Measurements from ENCODE around the gene FBXL15.
A peak's percentile ranks its signal among the peaks of the same experiment; 100 is the strongest.

Gene FBXL15

DNA sequence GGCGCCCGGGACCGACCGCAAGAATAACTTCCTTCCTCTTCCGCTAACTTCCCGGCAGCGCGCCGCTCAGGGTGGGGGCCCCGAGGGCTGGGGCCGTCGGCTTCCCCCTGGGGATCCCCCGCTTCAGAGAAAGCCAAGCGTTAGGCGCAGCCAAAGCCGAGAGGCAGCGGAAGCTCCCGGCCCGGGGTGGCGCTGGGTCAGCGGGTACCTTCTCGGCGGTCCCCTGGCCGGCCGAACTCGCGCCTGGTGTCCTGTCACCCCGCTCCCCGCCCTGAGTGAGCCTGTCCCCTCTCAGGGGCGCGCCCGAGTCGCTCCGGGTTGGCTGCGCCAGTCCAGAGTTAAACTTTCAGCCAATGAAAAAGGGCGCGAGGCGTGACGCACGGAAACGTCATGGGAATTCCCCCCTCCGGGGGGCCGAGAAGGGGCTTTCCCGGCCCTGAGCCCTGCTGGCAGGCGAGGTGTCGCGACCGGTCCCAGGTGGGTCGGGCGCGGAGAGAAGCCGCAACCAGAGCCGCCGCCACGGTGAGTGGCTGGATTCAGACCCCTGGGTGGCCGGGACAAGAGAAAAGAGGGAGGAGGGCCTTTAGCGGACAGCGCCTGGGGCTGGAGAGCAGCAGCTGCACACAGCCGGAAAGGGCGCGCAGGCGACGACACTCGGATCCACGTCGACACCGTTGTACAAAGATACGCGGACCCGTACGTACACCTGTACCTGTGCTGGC, 26.4 kb upstream of the FBXL15 start:
- H3K27ac Mint-ChIP-seq: peak overlapping the region; percentile 100
- H3K4me1 Mint-ChIP-seq (ENCODE audit: low read depth): peaks cover 50% of the 10 kb centered on the region
- H3K36me3 Mint-ChIP-seq (ENCODE audit: low read depth): peaks cover 50% of the 10 kb centered on the region
- intact Hi-C loops (cut with micrococcal nuclease): loop anchor here (5.0 kb wide), 1 partner anchor 188 kb away; no protein-coding TSS in a partner anchor
- peak overlapping the region; percentile 100 for H3K4me3 Mint-ChIP-seq
- no peaks in the 10 kb centered on the region for H3K9me3 Mint-ChIP-seq
- peaks cover 20% of the 10 kb centered on the region for H3K27me3 Mint-ChIP-seq

DNA sequence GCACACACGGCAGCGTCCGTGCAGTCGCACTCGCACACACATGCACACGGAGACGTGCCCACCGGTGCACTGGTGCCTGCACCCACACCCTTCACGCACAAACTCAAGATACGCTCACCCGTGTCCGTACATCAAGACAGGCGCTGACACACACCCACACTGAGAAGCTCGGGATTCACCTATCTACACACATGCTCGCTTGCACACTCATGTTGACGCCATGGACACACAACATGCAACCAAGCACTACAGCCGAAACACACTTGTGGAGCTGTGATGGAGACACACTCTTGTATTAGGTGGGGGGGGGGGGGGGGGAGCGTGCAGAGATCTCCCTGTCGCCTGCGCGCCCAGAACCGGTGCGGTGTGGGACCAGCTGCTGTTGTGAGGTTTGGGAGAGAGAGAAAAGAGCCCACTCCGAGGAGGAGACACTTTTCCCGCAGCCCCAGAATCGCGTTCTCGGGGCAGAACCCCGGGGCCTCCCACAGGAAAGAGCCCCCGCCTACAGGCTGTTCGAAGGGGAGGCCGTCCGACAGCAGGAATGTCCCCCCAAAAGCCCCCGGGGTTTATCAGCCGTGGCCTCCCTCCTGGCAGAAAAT, 25.7 kb upstream of the FBXL15 start:
- H3K27ac Mint-ChIP-seq: peak overlapping the region; percentile 100
- H3K36me3 Mint-ChIP-seq (ENCODE audit: low read depth): peaks cover 56% of the 10 kb centered on the region
- peaks cover 56% of the 10 kb centered on the region for H3K4me1 Mint-ChIP-seq (ENCODE audit: low read depth)
- peaks cover 19% of the 10 kb centered on the region for H3K27me3 Mint-ChIP-seq
- no peaks in the 10 kb centered on the region for H3K9me3 Mint-ChIP-seq
- peak overlapping the region; percentile 100 for H3K4me3 Mint-ChIP-seq
- intact Hi-C loops (cut with micrococcal nuclease): loop anchor here (1.0 to 5.0 kb wide), 3 partner anchors 26 to 187 kb away; partner anchors contain the start of gene ELOVL3

DNA sequence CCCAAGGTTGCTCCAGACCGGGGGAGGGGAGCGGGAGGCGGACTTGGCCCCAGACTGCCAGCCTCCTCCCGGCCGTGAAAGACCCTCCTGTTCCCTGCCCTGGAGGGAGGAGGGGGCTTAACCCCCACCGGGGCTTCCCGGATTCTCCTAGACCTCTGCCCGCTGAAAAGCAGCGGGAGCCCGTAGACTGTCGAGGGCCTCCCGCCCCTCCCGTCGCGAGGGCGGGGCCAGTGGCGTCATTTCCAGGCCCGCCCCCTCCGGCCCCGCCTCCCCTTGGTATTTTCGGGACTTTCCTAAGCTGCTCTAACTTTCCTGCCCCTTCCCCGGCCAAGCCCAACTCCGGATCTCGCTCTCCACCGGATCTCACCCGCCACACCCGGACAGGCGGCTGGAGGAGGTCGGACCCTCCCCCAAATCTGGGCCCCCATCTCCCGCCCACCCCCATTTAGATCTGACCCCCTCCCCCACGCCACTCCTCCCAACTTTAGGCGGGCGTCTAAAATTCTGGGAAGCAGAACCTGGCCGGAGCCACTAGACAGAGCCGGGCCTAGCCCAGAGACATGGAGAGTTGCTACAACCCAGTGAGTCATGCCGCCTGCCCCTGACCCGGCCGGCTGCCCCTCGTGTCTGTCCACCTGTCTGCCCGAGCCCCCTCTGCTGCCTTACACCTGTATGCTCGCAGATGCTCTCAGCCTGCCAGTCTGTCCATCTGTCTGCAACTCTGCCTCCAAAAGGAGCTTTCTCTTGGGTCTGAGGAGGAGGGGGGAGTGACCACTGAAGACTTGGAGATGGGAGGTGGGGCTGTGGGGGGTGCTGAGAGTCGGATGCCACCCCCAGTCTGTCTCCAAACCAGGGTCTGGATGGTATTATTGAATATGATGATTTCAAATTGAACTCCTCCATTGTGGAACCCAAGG, 25.0 kb upstream of the FBXL15 start, which contains the start of gene NFKB2:
Gene NFKB2, plus strand, starts transcription at position 306 of the 917 bp plus-strand sequence. Its CDS starts 255 bp downstream, at position 561.
- Mint-ChIP-seq H3K27ac (peak within 1 kb of the TSS; percentile 100), H3K9me3 (no peaks in the 10 kb centered on the region)
- intact Hi-C loops (cut with micrococcal nuclease): loop anchor here (1.0 to 5.0 kb wide), 2 partner anchors 26 to 168 kb away; partner anchors contain the start of gene ELOVL3

DNA sequence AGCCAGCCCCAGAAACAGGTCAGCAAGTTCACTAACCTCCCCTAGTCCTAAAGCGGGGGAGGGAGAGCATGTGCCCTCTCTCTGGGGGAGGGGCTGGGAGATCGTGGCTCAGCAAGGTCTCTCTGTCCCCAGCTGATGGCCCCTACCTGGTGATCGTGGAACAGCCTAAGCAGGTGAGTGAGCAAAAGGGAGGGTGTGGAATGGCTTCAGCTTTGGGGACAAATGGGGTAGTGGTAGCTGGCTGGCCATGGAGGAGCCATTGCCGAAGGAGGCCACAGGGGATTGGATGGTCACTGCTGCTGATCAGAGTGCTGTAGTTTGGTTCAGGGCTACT, 24.4 kb upstream of the FBXL15 start:
- H3K4me3 Mint-ChIP-seq: peak overlapping the region; percentile 100
- peaks cover 63% of the 10 kb centered on the region for H3K4me1 Mint-ChIP-seq (ENCODE audit: low read depth)
- no peaks in the 10 kb centered on the region for H3K9me3 Mint-ChIP-seq
- peak overlapping the region; percentile 100 for H3K27ac Mint-ChIP-seq
- peaks cover 10% of the 10 kb centered on the region for H3K27me3 Mint-ChIP-seq
- peaks cover 70% of the 10 kb centered on the region for H3K36me3 Mint-ChIP-seq (ENCODE audit: low read depth)
- intact Hi-C loops (cut with micrococcal nuclease): loop anchor here (5.0 kb wide), 1 partner anchor 169 kb away; the partner anchor contains the start of gene ELOVL3

More for the DNA sequence above, 25.0 kb upstream of the FBXL15 start, which contains the start of gene NFKB2:
- Mint-ChIP-seq H3K36me3 (ENCODE audit: low read depth) (peaks cover 64% of the 10 kb centered on the region), H3K27me3 (peaks cover 13% of the 10 kb centered on the region), H3K4me1 (ENCODE audit: low read depth) (peaks cover 62% of the 10 kb centered on the region), H3K4me3 (peak within 1 kb of the TSS; percentile 100)

DNA sequence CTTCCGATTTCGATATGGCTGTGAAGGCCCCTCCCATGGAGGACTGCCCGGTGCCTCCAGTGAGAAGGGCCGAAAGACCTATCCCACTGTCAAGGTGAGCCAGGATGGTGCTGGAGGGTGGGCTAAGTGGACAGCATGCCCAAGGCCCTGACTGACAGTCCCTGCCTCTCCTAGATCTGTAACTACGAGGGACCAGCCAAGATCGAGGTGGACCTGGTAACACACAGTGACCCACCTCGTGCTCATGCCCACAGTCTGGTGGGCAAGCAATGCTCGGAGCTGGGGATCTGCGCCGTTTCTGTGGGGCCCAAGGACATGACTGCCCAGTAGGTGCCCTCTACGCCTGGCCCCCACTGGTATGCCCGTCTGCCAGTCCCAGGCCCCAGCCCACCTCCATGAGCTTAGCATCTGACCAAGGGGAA, 23.9 kb upstream of the FBXL15 start:
- H3K27me3 Mint-ChIP-seq: peaks cover 10% of the 10 kb centered on the region
- H3K4me3 Mint-ChIP-seq: peak overlapping the region; percentile 100
- H3K36me3 Mint-ChIP-seq (ENCODE audit: low read depth): peaks cover 75% of the 10 kb centered on the region
- peak overlapping the region; percentile 100 for H3K27ac Mint-ChIP-seq
- intact Hi-C loops (cut with micrococcal nuclease): loop anchor here (5.0 kb wide), 1 partner anchor 169 kb away; the partner anchor contains the start of gene ELOVL3
- no peaks in the 10 kb centered on the region for H3K9me3 Mint-ChIP-seq
- peaks cover 63% of the 10 kb centered on the region for H3K4me1 Mint-ChIP-seq (ENCODE audit: low read depth)

DNA sequence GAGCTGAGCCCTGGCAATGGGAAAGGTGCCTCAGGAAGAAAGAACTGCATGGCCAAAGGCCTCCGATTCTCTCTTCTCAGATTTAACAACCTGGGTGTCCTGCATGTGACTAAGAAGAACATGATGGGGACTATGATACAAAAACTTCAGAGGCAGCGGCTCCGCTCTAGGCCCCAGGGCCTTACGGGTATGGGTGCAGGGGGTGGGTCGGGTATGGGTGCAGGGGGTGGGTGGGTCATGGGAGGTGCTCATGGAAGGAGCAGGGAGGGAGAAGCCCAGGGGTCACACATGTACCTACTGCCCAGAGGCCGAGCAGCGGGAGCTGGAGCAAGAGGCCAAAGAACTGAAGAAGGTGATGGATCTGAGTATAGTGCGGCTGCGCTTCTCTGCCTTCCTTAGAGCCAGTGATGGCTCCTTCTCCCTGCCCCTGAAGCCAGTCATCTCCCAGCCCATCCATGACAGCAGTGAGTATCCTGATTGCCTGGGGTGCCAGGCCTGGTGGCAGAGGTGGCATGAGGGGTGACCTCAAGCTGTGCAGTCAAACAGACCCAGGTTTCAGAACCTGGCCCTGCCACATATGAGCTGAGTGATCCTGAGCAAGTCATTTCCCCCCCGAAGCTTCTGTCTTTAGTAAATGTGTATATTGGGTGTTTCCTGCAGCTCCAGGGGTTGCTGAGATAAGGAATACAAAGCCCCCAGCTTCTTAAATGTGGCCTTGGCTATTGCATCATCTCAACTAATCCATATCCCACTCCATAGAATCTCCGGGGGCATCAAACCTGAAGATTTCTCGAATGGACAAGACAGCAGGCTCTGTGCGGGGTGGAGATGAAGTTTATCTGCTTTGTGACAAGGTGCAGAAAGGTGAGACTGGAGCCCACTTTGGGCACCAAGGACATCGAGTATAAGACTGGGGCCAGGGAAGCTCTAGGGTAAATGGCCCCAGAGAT, 23.1 kb upstream of the FBXL15 start:
- Mint-ChIP-seq H3K36me3 (ENCODE audit: low read depth) (peaks cover 82% of the 10 kb centered on the region), H3K4me1 (ENCODE audit: low read depth) (peaks cover 57% of the 10 kb centered on the region), H3K4me3 (peak overlapping the region; percentile 100), H3K27ac (peak overlapping the region; percentile 100), H3K9me3 (no peaks in the 10 kb centered on the region), H3K27me3 (peaks cover 6% of the 10 kb centered on the region)
- intact Hi-C loops (cut with micrococcal nuclease): loop anchor here (5.0 kb wide), 1 partner anchor 170 kb away; the partner anchor contains the start of gene ELOVL3

DNA sequence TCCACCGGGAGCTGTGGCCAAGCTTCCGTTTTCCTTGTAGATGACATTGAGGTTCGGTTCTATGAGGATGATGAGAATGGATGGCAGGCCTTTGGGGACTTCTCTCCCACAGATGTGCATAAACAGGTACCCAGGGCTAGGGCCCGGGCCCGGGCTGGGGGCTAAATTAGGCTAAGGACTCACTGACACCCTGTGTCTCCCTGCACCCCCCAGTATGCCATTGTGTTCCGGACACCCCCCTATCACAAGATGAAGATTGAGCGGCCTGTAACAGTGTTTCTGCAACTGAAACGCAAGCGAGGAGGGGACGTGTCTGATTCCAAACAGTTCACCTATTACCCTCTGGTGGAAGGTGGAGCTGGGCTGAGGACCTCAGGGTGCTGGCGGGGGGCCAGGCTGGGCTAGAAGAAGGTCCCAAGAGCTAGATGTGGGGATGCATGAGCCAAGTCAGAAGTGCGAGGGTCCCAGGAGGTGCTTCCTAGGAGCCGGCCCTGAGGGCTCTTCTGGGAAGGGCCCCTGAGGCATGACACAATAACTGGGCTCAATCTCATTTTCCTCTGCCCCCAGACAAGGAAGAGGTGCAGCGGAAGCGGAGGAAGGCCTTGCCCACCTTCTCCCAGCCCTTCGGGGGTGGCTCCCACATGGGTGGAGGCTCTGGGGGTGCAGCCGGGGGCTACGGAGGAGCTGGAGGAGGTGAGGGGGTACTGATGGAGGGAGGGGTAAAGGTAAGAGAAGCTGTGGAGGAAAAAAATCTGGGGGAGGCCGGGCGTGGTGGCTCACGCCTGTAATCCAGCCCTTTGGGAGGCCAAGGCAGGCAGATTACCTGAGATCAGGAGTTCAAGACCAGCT, 22.2 kb upstream of the FBXL15 start:
- peak overlapping the region; percentile 66 for H3K4me3 Mint-ChIP-seq
- no peaks in the 10 kb centered on the region for H3K27me3 Mint-ChIP-seq
- H3K27ac Mint-ChIP-seq: peak overlapping the region; percentile 79
- H3K9me3 Mint-ChIP-seq: no peaks in the 10 kb centered on the region
- intact Hi-C loops (cut with micrococcal nuclease): loop anchor here (5.0 kb wide), 1 partner anchor 171 kb away; the partner anchor contains the start of gene ELOVL3
- H3K4me1 Mint-ChIP-seq (ENCODE audit: low read depth): peaks cover 51% of the 10 kb centered on the region
- H3K36me3 Mint-ChIP-seq (ENCODE audit: low read depth): peaks cover 90% of the 10 kb centered on the region

DNA sequence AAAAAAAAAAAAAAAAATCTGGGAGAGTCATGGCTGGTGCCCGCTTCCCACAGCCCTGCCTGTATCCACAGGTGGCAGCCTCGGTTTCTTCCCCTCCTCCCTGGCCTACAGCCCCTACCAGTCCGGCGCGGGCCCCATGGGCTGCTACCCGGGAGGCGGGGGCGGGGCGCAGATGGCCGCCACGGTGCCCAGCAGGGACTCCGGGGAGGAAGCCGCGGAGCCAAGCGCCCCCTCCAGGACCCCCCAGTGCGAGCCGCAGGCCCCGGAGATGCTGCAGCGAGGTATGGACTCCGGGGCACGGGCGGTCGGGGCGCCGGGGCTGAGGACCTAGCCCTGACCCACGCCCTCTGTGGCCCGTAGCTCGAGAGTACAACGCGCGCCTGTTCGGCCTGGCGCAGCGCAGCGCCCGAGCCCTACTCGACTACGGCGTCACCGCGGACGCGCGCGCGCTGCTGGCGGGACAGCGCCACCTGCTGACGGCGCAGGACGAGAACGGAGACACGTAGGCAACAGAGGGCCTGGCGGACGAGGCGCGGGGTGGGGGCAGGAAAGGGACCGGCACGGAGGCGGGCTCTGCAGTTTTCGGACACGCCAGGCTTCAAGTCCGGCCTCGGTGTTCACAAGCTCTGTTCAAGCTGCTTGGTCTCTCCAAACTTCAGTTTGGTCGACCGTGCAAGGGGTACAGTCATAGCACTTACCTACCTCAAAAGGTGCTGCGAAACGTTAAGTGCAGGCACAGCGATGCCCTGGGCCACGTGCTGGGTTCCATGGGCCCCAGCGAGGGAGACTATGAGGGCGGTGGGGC, 21.2 kb upstream of the FBXL15 start:
- Mint-ChIP-seq H3K27me3 (peaks cover 2% of the 10 kb centered on the region), H3K36me3 (ENCODE audit: low read depth) (peaks cover 88% of the 10 kb centered on the region), H3K9me3 (no peaks in the 10 kb centered on the region), H3K4me1 (ENCODE audit: low read depth) (peaks cover 45% of the 10 kb centered on the region), H3K4me3 (peak overlapping the region; percentile 66), H3K27ac (peak overlapping the region; percentile 79)
- intact Hi-C loops (cut with micrococcal nuclease): loop anchor here (5.0 kb wide), 1 partner anchor 172 kb away; the partner anchor contains the start of gene ELOVL3

DNA sequence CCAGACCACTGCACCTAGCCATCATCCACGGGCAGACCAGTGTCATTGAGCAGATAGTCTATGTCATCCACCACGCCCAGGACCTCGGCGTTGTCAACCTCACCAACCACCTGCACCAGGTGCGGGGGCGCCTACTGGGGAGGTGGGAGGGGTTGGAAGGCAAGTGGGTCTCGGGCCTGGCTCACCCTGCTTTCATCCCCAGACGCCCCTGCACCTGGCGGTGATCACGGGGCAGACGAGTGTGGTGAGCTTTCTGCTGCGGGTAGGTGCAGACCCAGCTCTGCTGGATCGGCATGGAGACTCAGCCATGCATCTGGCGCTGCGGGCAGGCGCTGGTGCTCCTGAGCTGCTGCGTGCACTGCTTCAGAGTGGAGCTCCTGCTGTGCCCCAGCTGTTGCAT, 20.6 kb upstream of the FBXL15 start:
- Mint-ChIP-seq H3K9me3 (no peaks in the 10 kb centered on the region), H3K4me3 (peak overlapping the region; percentile 66), H3K27ac (no peak overlapping the region), H3K4me1 (ENCODE audit: low read depth) (peaks cover 45% of the 10 kb centered on the region), H3K27me3 (peaks cover 5% of the 10 kb centered on the region), H3K36me3 (ENCODE audit: low read depth) (peaks cover 84% of the 10 kb centered on the region)
- intact Hi-C loops (cut with micrococcal nuclease): no loop called here

DNA sequence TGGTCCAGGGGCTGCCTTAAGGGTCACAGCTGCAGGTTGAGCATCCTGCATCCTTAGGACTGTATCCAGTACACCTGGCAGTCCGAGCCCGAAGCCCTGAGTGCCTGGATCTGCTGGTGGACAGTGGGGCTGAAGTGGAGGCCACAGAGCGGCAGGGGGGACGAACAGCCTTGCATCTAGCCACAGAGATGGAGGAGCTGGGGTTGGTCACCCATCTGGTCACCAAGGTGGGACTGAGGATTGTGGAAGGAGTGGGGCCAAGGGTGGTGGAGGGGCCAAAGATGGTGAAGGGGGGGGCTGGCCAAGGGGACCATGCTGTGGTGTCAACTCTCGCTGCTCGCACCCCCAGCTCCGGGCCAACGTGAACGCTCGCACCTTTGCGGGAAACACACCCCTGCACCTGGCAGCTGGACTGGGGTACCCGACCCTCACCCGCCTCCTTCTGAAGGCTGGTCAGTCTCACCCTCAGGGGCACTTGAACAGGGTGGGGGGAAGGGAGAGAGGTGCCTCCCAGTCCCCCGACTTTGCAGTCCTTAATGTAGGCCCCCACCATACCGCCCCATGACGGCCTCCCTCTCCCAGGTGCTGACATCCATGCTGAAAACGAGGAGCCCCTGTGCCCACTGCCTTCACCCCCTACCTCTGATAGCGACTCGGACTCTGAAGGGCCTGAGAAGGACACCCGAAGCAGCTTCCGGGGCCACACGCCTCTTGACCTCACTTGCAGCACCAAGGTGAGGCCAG, 19.9 kb upstream of the FBXL15 start:
- Mint-ChIP-seq H3K4me1 (ENCODE audit: low read depth) (peaks cover 46% of the 10 kb centered on the region), H3K4me3 (no peak overlapping the region), H3K36me3 (ENCODE audit: low read depth) (peaks cover 79% of the 10 kb centered on the region), H3K27ac (no peak overlapping the region), H3K27me3 (peaks cover 10% of the 10 kb centered on the region), H3K9me3 (no peaks in the 10 kb centered on the region)
- intact Hi-C loops (cut with micrococcal nuclease): no loop called here

DNA sequence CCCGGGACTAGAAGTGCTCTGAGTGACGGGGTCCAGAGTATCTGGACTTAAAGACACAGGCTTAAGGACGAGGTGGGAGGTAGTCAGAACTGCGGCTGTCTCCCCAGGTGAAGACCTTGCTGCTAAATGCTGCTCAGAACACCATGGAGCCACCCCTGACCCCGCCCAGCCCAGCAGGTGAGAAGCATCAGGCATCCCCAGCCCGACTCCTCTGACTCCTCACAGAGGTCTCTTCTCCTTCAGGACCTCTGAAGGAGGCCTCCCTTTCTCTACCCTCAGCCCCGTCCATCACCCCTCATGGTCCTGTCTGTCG, 19.3 kb upstream of the FBXL15 start:
- peaks cover 15% of the 10 kb centered on the region for H3K27me3 Mint-ChIP-seq
- H3K9me3 Mint-ChIP-seq: no peaks in the 10 kb centered on the region
- H3K4me3 Mint-ChIP-seq: no peak overlapping the region
- H3K27ac Mint-ChIP-seq: no peak overlapping the region
- intact Hi-C loops (cut with micrococcal nuclease): no loop called here
- peaks cover 74% of the 10 kb centered on the region for H3K36me3 Mint-ChIP-seq (ENCODE audit: low read depth)
- peaks cover 47% of the 10 kb centered on the region for H3K4me1 Mint-ChIP-seq (ENCODE audit: low read depth)
